ENCODE results near the gene DDX52.
"Not testable (repeated sequence)": the region's sequence is repeated elsewhere in the genome, so short reads cannot be mapped to it uniquely, and the experiment has no call there.

- not testable (repeated sequence) for TF ChIP-seq POLR2A (IDR thresholded peaks at IDR 0.05)
- TF ChIP-seq, protein P1, sequence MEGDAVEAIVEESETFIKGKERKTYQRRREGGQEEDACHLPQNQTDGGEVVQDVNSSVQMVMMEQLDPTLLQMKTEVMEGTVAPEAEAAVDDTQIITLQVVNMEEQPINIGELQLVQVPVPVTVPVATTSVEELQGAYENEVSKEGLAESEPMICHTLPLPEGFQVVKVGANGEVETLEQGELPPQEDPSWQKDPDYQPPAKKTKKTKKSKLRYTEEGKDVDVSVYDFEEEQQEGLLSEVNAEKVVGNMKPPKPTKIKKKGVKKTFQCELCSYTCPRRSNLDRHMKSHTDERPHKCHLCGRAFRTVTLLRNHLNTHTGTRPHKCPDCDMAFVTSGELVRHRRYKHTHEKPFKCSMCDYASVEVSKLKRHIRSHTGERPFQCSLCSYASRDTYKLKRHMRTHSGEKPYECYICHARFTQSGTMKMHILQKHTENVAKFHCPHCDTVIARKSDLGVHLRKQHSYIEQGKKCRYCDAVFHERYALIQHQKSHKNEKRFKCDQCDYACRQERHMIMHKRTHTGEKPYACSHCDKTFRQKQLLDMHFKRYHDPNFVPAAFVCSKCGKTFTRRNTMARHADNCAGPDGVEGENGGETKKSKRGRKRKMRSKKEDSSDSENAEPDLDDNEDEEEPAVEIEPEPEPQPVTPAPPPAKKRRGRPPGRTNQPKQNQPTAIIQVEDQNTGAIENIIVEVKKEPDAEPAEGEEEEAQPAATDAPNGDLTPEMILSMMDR (IDR thresholded peaks at IDR 0.05), result not testable (repeated sequence)
These were observed 26.8 kb downstream of the DDX52 start for GRCh38 chr17:37616430-37616829.
